Upper lobe of right lung (tissue), 1 donor: Measurements from ENCODE around the gene LILRA5. TPM values are rescaled to one million over a fixed set of nuclear protein-coding genes. Genes with fewer than 3 reads are reported as not detected.
"Not testable (repeated sequence)": the region's sequence is repeated elsewhere in the genome, so short reads cannot be mapped to it uniquely, and the experiment has no call there.

Source experiments
- ATAC-seq: fragments of 200-7000 bp; cut with Tn5 transposase; one replicate; pipeline ENCODE4 v1.9.1; 2020; ENCODE audit warnings: mild to moderate bottlenecking, moderate library complexity
- DNase-seq: peaks from one replicate; pipeline ENCODE4 v3.0.0-alpha.2; 2020
- H3K27ac ChIP-seq: fragments of 200-600 bp; one replicate; pipeline ENCODE4 v1.8.0; 2022
- H3K27me3 ChIP-seq: fragments of 200-600 bp; one replicate; pipeline ENCODE4 v1.8.0; 2022; ENCODE audit warnings: mild to moderate bottlenecking
- H3K36me3 ChIP-seq: fragments of 200-600 bp; one replicate; pipeline ENCODE4 v1.8.0; 2022
- H3K4me1 ChIP-seq: fragments of 200-600 bp; one replicate; pipeline ENCODE4 v1.8.0; 2022
- H3K4me3 ChIP-seq: fragments of 200-600 bp; one replicate; pipeline ENCODE4 v1.8.0; 2022; ENCODE audit warnings: mild to moderate bottlenecking
- H3K9me3 ChIP-seq: fragments of 200-600 bp; one replicate; pipeline ENCODE4 v1.8.0; 2022
- intact Hi-C: fragments of 100-400 bp; cut with DNase I; formaldehyde crosslinking; loops from one replicate; pipeline ENCODE4 v1.11.0; 2022
- total RNA-seq: library from RNA; stranded (reverse); fragmentation: NEBNext Ultra II Directional; extraction: Animal tissue kit (Norgen Biotek cat#: 25700); gene quantifications from one replicate; pipeline ENCODE4 v1.2.1, GENCODE V29; 2021
- TF ChIP-seq, protein P1 (sequence below): fragments of 200-600 bp; IDR thresholded peaks from one replicate; pipeline ENCODE4 v1.8.0; 2022; ENCODE audit warnings: antibody characterized with exemption
- donor health status: DM: no; HTN: yes; CAD: no; lungs with severe emphysema.

Gene LILRA5
- total RNA-seq, 1 donor from 2014 or later: 13.5 TPM

DNA sequence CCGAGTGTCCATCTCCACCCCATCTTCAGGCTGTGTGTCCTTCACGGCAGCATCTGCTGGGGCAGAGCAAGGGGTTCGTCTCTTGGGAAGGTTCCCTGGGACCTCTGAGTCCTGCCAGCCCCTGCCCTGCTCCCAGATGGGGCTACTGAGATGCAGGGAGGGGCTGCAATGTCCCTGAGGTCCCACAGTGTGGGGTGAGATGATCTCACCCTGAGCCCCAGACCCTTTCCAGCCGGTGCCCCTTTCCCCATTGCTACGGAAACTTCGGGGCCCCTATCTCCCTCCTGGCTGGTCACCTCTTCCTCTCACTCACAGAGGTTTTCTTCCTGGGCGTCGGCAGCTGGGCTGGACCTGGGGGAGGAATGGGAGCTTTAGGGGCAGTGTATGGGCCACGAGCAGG is 37.0 kb downstream of the LILRA5 start:
- intact Hi-C loops: no loop called here
- ATAC-seq (no peak), DNase-seq (no peak)
- no peaks in the 10 kb centered on the region for H3K4me1 ChIP-seq
- H3K27me3 ChIP-seq: peaks cover 10% of the 10 kb centered on the region
- no peak overlapping the region for H3K27ac ChIP-seq
- no peak overlapping the region for H3K4me3 ChIP-seq
- no peaks in the 10 kb centered on the region for H3K36me3 ChIP-seq
- H3K9me3 ChIP-seq: no peaks in the 10 kb centered on the region
- TF ChIP-seq, protein P1, sequence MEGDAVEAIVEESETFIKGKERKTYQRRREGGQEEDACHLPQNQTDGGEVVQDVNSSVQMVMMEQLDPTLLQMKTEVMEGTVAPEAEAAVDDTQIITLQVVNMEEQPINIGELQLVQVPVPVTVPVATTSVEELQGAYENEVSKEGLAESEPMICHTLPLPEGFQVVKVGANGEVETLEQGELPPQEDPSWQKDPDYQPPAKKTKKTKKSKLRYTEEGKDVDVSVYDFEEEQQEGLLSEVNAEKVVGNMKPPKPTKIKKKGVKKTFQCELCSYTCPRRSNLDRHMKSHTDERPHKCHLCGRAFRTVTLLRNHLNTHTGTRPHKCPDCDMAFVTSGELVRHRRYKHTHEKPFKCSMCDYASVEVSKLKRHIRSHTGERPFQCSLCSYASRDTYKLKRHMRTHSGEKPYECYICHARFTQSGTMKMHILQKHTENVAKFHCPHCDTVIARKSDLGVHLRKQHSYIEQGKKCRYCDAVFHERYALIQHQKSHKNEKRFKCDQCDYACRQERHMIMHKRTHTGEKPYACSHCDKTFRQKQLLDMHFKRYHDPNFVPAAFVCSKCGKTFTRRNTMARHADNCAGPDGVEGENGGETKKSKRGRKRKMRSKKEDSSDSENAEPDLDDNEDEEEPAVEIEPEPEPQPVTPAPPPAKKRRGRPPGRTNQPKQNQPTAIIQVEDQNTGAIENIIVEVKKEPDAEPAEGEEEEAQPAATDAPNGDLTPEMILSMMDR: no peak

- H3K27me3 ChIP-seq, H3K4me3 ChIP-seq, H3K4me1 ChIP-seq, H3K36me3 ChIP-seq, H3K9me3 ChIP-seq, intact Hi-C loops, H3K27ac ChIP-seq, ATAC-seq: not testable (repeated sequence)
- peak; percentile 38 for DNase-seq
Observed at GRCh38 chr19:54274516-54274915, 38.5 kb downstream of the LILRA5 start.

DNA sequence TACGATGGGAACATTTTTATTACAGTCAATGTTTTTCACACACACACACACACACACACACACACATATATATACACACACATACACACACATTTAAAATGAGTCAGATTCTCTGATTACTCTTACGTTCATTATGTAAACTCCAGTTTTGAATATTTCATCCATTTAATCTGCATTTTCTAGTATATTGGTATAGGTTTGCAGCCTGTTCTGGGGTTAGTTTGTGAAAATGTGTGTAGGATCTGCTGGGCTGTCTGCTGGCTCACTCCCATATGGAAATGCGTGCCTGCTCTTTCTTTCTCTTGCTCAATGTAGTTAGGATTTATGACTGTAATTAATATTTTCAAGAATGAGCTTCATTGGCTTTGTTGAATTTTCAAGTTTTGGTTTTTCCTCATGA is 39.1 kb downstream of the LILRA5 start:
- H3K9me3 ChIP-seq: no peaks in the 10 kb centered on the region
- intact Hi-C loops: no loop called here
- no peak for DNase-seq
- H3K4me3 ChIP-seq: no peak overlapping the region
- ATAC-seq: no peak
- no peak overlapping the region for H3K27ac ChIP-seq
- H3K36me3 ChIP-seq: no peaks in the 10 kb centered on the region
- TF ChIP-seq, protein P1: no peak
- H3K4me1 ChIP-seq: no peaks in the 10 kb centered on the region
- peaks cover 5% of the 10 kb centered on the region for H3K27me3 ChIP-seq

DNA sequence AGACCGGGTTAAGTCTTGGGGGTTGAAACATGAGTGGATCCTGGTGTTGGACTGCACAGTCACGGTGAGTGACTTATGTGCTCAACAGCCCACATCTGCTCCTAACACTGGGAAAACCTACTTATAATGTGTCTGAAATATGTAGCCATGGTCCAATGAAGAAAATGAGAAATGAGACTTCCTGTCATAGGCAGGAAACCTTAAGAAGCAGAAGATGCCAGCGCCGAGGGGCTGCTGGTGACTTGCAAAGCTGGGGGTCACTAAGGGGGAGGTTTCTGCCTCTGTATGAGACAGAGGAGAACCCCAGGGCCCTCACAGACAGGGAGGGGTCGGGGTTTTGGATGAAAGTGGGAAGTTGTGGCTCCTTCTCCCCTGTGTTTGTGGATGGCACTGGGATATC is 40.8 kb downstream of the LILRA5 start:
- H3K4me1 ChIP-seq, H3K27ac ChIP-seq, H3K27me3 ChIP-seq, H3K9me3 ChIP-seq, H3K36me3 ChIP-seq, DNase-seq, H3K4me3 ChIP-seq, intact Hi-C loops: not testable (repeated sequence)
- ATAC-seq: peak; percentile 31

- DNase-seq, H3K9me3 ChIP-seq, H3K27me3 ChIP-seq, H3K4me3 ChIP-seq, H3K4me1 ChIP-seq, intact Hi-C loops, H3K36me3 ChIP-seq: not testable (repeated sequence)
- peak overlapping the region; percentile 42 for H3K27ac ChIP-seq
- peak; percentile 40 for ATAC-seq
Observed at GRCh38 chr19:54271587-54271986, 41.4 kb downstream of the LILRA5 start.

- TF ChIP-seq, protein P1: no peak
- no peaks in the 10 kb centered on the region for H3K4me1 ChIP-seq
- ATAC-seq: peak; percentile 90
- H3K27ac ChIP-seq: peak overlapping the region; percentile 42
- no peak overlapping the region for H3K4me3 ChIP-seq
- peak; percentile 71 for DNase-seq
- peaks cover 5% of the 10 kb centered on the region for H3K27me3 ChIP-seq
- no peaks in the 10 kb centered on the region for H3K9me3 ChIP-seq
- intact Hi-C loops: no loop called here
- H3K36me3 ChIP-seq: no peaks in the 10 kb centered on the region
Observed at GRCh38 chr19:54271106-54271505, 41.9 kb downstream of the LILRA5 start.

DNA sequence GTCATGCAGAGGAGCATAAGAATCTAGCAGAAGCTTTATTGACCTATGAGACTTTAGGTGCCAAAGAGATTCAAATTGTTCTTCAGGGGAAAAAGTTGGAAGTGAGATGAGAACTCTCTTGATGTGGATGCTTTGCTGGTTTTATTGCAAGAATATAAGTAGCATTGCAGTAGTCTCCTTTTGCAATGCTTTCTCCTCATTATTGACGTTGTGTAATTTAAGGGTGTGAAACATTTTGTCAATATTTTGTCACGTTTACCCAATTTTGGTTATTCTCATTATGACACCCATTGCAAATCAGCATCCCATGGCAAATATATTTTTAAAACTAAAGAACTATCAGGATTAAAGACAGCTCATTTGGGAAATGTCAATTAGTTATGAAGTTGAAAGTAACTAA is 44.0 kb downstream of the LILRA5 start:
- ATAC-seq: no peak
- no peaks in the 10 kb centered on the region for H3K4me1 ChIP-seq
- intact Hi-C loops: no loop called here

More for the DNA sequence above, 44.0 kb downstream of the LILRA5 start:
- Histone ChIP-seq H3K9me3 (no peaks in the 10 kb centered on the region), H3K27ac (no peak overlapping the region), H3K4me3 (no peak overlapping the region), H3K36me3 (no peaks in the 10 kb centered on the region), H3K27me3 (peaks cover 5% of the 10 kb centered on the region)
- TF ChIP-seq, protein P1: no peak
- DNase-seq: no peak
